PC-9 (cell line): ENCODE measurements around the gene USHBP1.

ENCODE experiments used
- CTCF ChIP-seq: fragments of 200-600 bp; sonication (generic); conservative IDR thresholded peaks from 2 replicates; pipeline ENCODE4 v1.6.1; 2017; ENCODE audit warnings: mixed run types, antibody characterized with exemption, mild to moderate bottlenecking, moderate library complexity
- EZH2 ChIP-seq: fragments of 200-600 bp; sonication (generic); IDR thresholded peaks from 2 replicates; pipeline ENCODE4 v1.8.0; 2017; ENCODE audit warnings: antibody characterized with exemption, low read depth

- TF ChIP-seq EZH2: no peak
- no peak for TF ChIP-seq CTCF
Measured at GRCh38 chr19:17266026-17266425, 1.5 kb upstream of the USHBP1 start.
